Measurements from ENCODE around the gene CPTP. TPM values are rescaled to one million over a fixed set of nuclear protein-coding genes. Genes with fewer than 3 reads are reported as not detected.

CPTP gene
- total RNA-seq, 2 experiments from 2014 or later, result 19.8 to 21.9 TPM

DNA sequence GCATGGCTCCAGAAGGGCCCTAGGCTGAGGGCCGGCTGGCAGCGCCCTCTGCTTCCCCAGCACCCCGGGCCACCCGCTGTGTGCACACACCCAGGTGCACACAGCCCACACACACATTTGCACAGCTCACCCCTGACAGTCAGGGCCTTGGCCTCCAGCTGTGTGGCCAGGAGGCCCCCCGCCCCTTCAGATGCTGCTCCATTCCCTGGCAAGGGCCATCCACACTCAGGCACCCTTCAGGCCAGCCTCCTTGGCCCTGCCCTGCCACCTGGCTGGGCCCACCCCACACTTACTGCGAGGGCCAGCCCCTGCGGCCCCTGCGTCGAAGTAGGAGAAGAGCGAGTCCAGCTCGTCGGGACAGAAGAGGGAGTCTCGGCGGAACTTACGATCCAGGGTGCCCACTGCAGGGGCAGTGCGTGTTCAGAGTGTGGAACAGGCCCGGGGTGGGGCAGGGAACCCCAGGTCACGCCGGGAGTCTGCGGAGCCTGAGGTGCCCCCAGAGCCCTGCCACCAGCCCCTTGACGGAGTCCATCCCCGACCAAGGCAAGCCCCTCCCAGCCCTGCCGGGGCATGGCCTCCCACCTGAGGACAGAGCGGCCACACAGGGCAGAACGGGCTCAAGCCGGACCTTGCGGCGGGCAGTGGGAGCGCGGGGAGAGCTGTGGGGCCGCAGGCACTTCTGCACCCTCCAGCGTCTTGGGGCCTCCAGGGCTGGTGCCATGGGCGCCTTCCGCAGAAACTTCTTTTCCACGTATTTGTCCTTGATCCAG is 29.3 kb upstream of the CPTP start:
- H3K4me3 Mint-ChIP-seq, result no peak overlapping the region
- DNase-seq, result no peak
- ChIA-PET CTCF (interaction anchor here (1.0 kb wide), 2 partner anchors 10 to 173 kb away, joined by 3 to 4 read pairs; no protein-coding TSS in a partner anchor), POLR2A (interaction anchor here (1.0 kb wide), 1 partner anchor 68 kb away, joined by 3 read pairs; no protein-coding TSS in a partner anchor)
- peaks cover 4% of the 10 kb centered on the region for H3K36me3 Mint-ChIP-seq (ENCODE audit: low read depth)
- no peaks in the 10 kb centered on the region for H3K27me3 Mint-ChIP-seq
- H3K9me3 Mint-ChIP-seq, result no peaks in the 10 kb centered on the region
- H3K27ac Mint-ChIP-seq, result no peak overlapping the region
- no peaks in the 10 kb centered on the region for H3K4me1 Mint-ChIP-seq

DNA sequence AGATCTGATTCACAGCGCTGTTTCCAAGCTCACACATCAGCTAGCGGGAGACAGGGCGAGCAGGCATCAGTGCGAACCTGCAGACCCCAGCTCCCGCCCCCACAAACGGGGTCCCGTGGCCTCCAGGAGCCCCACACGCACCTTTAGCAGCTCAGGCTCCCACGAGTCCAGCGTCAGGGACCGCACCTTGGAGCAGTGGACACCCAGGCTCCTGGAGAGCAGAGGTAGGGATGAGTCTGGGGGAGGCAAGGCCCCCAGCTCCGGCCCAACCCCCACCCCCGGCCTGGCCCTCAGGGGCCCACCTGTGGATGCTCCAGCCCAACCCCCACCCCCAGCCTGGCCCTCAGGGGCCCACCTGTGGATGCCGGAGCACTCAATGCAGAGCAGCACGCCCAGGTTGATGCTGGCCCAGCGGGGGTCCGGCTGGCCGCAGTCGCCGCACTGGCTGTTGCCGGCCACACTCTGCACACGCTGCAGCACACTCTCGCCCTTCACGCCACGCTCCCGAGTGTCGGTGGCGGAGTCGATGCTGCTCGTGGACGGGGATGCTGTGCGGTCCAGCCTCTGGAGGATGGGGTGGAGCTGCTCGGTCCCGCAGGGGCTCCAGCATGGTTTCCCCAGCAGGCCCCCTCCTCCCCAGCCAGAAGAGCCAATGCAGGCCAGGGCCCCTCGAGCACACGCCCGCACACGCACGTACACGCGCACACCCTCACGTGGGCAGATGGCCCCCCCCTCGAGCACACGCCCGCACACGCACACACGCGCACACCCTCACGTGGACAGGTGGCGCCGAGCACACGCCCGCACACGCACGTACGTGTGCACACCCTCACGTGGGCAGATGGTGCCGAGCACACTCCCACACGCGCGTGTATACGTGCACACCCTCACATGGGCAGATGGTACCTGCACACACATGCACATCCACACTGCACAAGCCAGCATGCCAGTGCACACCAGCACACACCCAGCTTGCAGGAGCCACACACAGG is 28.2 kb upstream of the CPTP start:
- H3K4me1 Mint-ChIP-seq, result no peaks in the 10 kb centered on the region
- H3K27ac Mint-ChIP-seq, result no peak overlapping the region
- peaks cover 4% of the 10 kb centered on the region for H3K36me3 Mint-ChIP-seq (ENCODE audit: low read depth)
- no peak for DNase-seq
- no peaks in the 10 kb centered on the region for H3K27me3 Mint-ChIP-seq
- no peak overlapping the region for H3K4me3 Mint-ChIP-seq
- no peaks in the 10 kb centered on the region for H3K9me3 Mint-ChIP-seq
- CTCF ChIA-PET, result interaction anchor here (1.0 kb wide), 1 partner anchor 9 kb away, joined by 3 read pairs; no protein-coding TSS in a partner anchor
- POLR2A ChIA-PET, result no interaction called here

DNA sequence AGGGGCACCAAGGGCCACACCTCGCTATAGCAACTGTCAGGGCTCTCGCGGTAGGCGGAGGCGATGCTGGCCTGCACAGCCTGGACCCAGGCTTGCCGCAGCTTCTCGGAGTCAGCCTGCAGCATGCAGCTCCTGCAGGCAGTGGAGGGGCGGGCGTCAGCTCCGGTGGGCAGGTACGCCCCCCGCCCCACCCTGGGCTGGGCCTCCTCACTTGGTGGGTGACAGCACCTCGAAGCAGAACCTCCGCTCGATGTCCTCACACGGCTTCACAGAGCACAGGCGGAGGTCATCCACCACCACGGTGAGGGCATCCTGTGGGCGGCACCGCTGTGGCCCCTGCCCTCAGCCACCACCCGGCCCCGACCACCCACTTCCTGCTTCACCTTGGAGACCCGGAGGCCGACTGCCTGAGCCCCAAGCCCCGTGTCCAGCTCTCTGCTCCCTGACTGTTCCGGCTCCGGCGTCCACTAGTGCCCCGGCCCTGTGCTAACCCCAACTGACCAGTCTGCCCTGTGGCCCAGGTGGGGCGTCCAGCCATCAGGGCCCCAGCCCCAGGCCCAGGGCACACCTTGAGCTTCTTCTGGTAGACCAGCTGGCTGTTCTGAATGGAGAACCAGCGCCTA is 26.7 kb upstream of the CPTP start:
- ChIA-PET POLR2A (interaction anchor here (1.6 kb wide), 1 partner anchor 12 kb away, joined by 3 read pairs; no protein-coding TSS in a partner anchor), CTCF (no interaction called here)
- Mint-ChIP-seq H3K4me3 (no peak overlapping the region), H3K27me3 (no peaks in the 10 kb centered on the region), H3K36me3 (ENCODE audit: low read depth) (no peaks in the 10 kb centered on the region), H3K27ac (no peak overlapping the region), H3K9me3 (no peaks in the 10 kb centered on the region), H3K4me1 (no peaks in the 10 kb centered on the region)
- no peak for DNase-seq

GRCh38 chr1:1298861-1299685 is 25.5 kb upstream of the CPTP start:
- CTCF ChIA-PET, result no interaction called here

DNA sequence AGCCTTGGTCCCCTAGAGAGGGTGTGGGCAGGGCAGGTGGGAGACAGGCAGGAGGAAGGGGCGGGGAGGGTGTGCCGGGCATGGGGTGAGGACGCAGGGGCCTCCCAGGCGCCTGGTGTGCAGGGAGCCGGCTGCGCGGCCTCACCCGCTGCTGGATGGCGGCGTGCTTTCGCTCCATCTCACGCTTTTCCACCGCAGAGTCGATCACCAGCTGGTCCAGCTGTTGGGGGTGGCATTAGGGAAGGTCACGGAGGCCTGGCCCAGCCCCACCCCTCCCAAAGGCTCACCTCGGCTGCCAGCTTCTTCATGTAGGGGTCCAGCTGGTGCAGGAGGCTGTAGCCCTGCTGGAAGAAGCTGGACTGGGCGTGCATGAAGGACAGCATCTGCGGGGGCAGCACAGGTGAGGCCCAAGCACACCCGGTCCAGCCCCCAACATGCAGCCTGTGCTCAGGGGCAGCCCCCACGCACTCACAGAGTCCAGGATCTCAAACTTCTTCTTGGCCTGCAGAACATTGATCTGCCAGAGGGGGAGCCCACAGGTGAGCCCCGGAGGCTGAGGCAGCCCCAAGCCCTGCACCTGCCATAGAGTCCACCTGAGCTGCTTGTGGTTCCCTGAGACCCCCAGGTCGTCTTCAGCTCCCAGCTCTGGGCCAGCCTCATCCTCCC is 24.8 kb upstream of the CPTP start:
- Mint-ChIP-seq H3K27ac (no peak overlapping the region), H3K36me3 (ENCODE audit: low read depth) (no peaks in the 10 kb centered on the region), H3K4me3 (no peak overlapping the region), H3K27me3 (no peaks in the 10 kb centered on the region), H3K4me1 (peaks cover 4% of the 10 kb centered on the region), H3K9me3 (no peaks in the 10 kb centered on the region)
- POLR2A ChIA-PET, result interaction anchor here (1.6 kb wide), 1 partner anchor 10 kb away, joined by 3 read pairs; no protein-coding TSS in a partner anchor
- CTCF ChIA-PET, result interaction anchor here (1.0 kb wide), 1 partner anchor 72 kb away, joined by 4 read pairs; no protein-coding TSS in a partner anchor
- no peak for DNase-seq

More at GRCh38 chr1:1298861-1299685, 25.5 kb upstream of the CPTP start:
- Mint-ChIP-seq H3K27me3 (no peaks in the 10 kb centered on the region), H3K4me3 (no peak overlapping the region), H3K27ac (no peak overlapping the region), H3K9me3 (no peaks in the 10 kb centered on the region), H3K4me1 (no peaks in the 10 kb centered on the region), H3K36me3 (ENCODE audit: low read depth) (no peaks in the 10 kb centered on the region)
- POLR2A ChIA-PET, result interaction anchor here (1.6 kb wide), 1 partner anchor 11 kb away, joined by 3 read pairs; no protein-coding TSS in a partner anchor
- DNase-seq, result no peak

GRCh38 chr1:1300352-1300739 is 24.3 kb upstream of the CPTP start:
- ChIA-PET CTCF (interaction anchor here (1.0 kb wide), 1 partner anchor 72 kb away, joined by 4 read pairs; no protein-coding TSS in a partner anchor), POLR2A (no interaction called here)
- peaks cover 7% of the 10 kb centered on the region for H3K4me1 Mint-ChIP-seq
- H3K36me3 Mint-ChIP-seq (ENCODE audit: low read depth), result no peaks in the 10 kb centered on the region
- H3K27me3 Mint-ChIP-seq, result no peaks in the 10 kb centered on the region
- H3K27ac Mint-ChIP-seq, result no peak overlapping the region
- H3K4me3 Mint-ChIP-seq, result no peak overlapping the region
- no peaks in the 10 kb centered on the region for H3K9me3 Mint-ChIP-seq
- DNase-seq, result no peak

DNA sequence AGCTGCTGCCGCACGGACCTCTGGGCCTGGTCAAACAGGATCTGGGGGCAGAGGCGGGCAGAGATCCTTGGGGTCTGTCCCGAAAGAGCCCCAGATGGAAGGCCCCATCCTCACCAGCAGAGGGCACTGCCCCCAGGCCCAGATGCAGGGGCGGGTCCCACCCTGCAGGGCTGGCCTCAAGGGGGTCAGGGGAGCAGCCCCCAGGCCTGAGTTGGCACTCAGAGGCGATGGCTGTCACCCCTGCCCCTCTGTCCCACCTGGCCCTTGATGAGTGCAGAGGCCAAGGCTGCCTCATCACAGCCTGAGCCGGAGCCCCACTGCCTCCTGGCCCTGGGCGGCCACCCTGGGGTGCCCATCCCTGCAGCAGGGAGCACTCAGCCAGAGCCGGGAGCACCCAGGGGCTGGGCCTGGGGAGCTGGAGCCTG is 22.6 kb upstream of the CPTP start:
- Mint-ChIP-seq H3K4me3 (no peak overlapping the region), H3K27me3 (no peaks in the 10 kb centered on the region), H3K9me3 (no peaks in the 10 kb centered on the region), H3K27ac (no peak overlapping the region), H3K36me3 (ENCODE audit: low read depth) (peaks cover 3% of the 10 kb centered on the region), H3K4me1 (peaks cover 23% of the 10 kb centered on the region)
- DNase-seq, result no peak
- CTCF ChIA-PET, result no interaction called here
- POLR2A ChIA-PET, result interaction anchor here (1.4 kb wide), 1 partner anchor 24 kb away, joined by 3 read pairs; no protein-coding TSS in a partner anchor

DNA sequence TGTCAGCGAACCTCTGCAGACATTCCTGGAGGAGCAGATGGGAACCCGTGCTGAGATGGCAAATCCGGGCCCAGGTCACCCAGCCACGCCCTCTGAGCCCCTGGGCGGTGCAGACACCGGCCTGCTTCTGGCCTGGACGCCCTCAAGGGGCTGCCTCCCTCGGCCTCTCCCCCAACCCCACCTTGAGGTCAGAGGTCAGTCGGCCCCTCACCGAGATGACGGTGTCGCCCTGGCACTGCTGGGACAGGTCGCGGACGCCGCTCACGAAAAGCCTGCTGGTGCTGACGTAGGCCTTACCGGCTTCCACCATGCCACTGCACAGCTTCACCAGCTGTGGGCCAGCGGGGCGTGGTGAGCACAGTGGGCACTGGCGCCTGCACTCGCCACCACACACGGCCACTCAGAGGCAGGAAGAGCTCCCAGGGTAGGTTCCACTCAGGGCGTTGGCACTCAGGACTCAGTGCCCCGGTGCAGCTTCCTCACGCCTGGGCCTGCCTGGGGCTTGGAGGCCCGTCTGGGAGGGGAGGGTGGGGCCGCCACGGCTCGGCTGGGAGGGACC is 21.6 kb upstream of the CPTP start:
- ChIA-PET CTCF (no interaction called here), POLR2A (no interaction called here)
- H3K36me3 Mint-ChIP-seq (ENCODE audit: low read depth), result peaks cover 3% of the 10 kb centered on the region
- H3K4me1 Mint-ChIP-seq, result peaks cover 25% of the 10 kb centered on the region
- H3K9me3 Mint-ChIP-seq, result no peaks in the 10 kb centered on the region
- no peaks in the 10 kb centered on the region for H3K27me3 Mint-ChIP-seq
- no peak overlapping the region for H3K4me3 Mint-ChIP-seq
- no peak overlapping the region for H3K27ac Mint-ChIP-seq
- DNase-seq, result no peak

GRCh38 chr1:1303736-1304135 is 20.9 kb upstream of the CPTP start:
- CTCF ChIA-PET, result no interaction called here
- Mint-ChIP-seq H3K9me3 (no peaks in the 10 kb centered on the region), H3K4me1 (peaks cover 25% of the 10 kb centered on the region), H3K27me3 (no peaks in the 10 kb centered on the region), H3K27ac (no peak overlapping the region), H3K36me3 (ENCODE audit: low read depth) (peaks cover 3% of the 10 kb centered on the region), H3K4me3 (no peak overlapping the region)
- no peak for DNase-seq
- POLR2A ChIA-PET, result interaction anchor here (1.5 kb wide), 1 partner anchor 72 kb away, joined by 3 read pairs; the partner anchor contains the start of gene AURKAIP1

GRCh38 chr1:1304331-1305299 is 20.0 kb upstream of the CPTP start:
- peak overlapping the region; percentile 79 for H3K4me3 Mint-ChIP-seq
- ChIA-PET POLR2A (interaction anchor here (0.6 to 1.5 kb wide), 5 partner anchors 20 to 71 kb away, joined by 3 to 6 read pairs (median 3); partner anchors contain the start of genes AURKAIP1 and UBE2J2), CTCF (interaction anchor here (0.8 to 2.0 kb wide), 7 partner anchors 9 to 241 kb away, joined by 3 to 10 read pairs (median 3); partner anchors contain the start of genes AURKAIP1 and DVL1)
- H3K9me3 Mint-ChIP-seq, result no peaks in the 10 kb centered on the region
- H3K27me3 Mint-ChIP-seq, result no peaks in the 10 kb centered on the region
- no peak for DNase-seq
- H3K36me3 Mint-ChIP-seq (ENCODE audit: low read depth), result peaks cover 3% of the 10 kb centered on the region
- H3K4me1 Mint-ChIP-seq, result peaks cover 29% of the 10 kb centered on the region
- H3K27ac Mint-ChIP-seq, result peak overlapping the region; percentile 86

All from activated CD4-positive, alpha-beta memory T cell treated with anti-CD3 and anti-CD28 coated beads, Interleukin-2, amount 10 ng/mL, durations not matched to agents 7 days and 5 days (primary cell).